Measurements from ENCODE around the gene LSM4.
A peak's percentile ranks its signal among the peaks of the same experiment; 100 is the strongest.

LSM4 gene

GRCh38 chr19:18278521-18279265 lies 44.2 kb downstream of the LSM4 start:
- Histone ChIP-seq H3K79me2 (ENCODE audit: insufficient read depth, low read length) (peaks cover 72% of the 10 kb centered on the region), H3K4me3 (ENCODE audit: low read length, poor library complexity, severe bottlenecking) (peak overlapping the region; percentile 84), H3K27me3 (ENCODE audit: insufficient read depth, low read length, poor library complexity, severe bottlenecking) (peaks cover 4% of the 10 kb centered on the region), H3K9ac (ENCODE audit: low read depth, low read length, poor library complexity, severe bottlenecking) (peak overlapping the region; percentile 99), H3K9me2 (replicated peaks; ENCODE audit: low read depth, low read length) (no peaks in the 10 kb centered on the region), H4K20me1 (ENCODE audit: insufficient read depth, low read length, poor library complexity, severe bottlenecking) (peaks cover 28% of the 10 kb centered on the region), H3K4me1 (ENCODE audit: insufficient read depth, low read length, poor library complexity, severe bottlenecking) (peaks cover 24% of the 10 kb centered on the region), H3K4me2 (ENCODE audit: low read depth, low read length, poor library complexity, severe bottlenecking) (peak overlapping the region; percentile 82), H3K36me3 (ENCODE audit: insufficient read depth, low read length) (no peaks in the 10 kb centered on the region), H3K9me3 (ENCODE audit: insufficient read depth, low read depth, low read length) (no peaks in the 10 kb centered on the region), H2AFZ (ENCODE audit: low read length) (no peak overlapping the region), H3F3A (ENCODE audit: low read depth) (peaks cover 10% of the 10 kb centered on the region)
- peak; percentile 61 for TF ChIP-seq CTCF (conservative IDR thresholded peaks at IDR 0.05; ENCODE audit: low read length)
- TF ChIP-seq EZH2phosphoT487 (IDR thresholded peaks at IDR 0.05; ENCODE audit: borderline replicate concordance): no peak

DNA sequence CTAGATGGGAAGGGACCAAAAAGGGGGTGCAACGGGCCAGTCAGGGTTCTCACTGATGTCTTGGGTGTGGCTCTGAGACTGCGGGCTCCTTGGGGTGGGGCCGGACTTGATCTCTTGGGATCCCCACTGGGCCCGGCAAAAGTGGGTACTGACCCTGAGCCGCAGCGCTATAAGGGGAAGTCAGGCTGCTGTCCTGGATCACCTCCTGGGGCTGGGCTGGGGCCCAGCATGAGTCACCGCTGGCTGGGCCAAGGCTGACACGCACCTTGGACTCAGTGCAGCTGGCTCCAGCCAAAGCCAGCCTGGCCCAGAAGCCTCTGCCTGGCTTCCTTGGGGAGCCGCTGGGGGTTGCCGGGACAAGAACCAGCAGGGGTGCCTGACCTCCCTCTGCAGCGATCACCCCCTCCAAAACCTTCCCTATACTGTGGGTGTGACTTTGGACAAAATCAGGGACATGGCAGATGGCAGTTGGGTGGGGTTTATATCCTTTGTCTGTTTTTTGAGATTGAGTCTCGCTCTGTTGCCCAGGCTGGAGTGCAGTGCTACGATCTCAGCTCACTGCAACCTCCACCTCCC lies 48.0 kb downstream of the LSM4 start:
- Histone ChIP-seq H4K20me1 (ENCODE audit: insufficient read depth, low read length, poor library complexity, severe bottlenecking) (peaks cover 28% of the 10 kb centered on the region), H2AFZ (ENCODE audit: low read length) (no peak overlapping the region), H3K4me3 (ENCODE audit: low read length, poor library complexity, severe bottlenecking) (no peak overlapping the region), H3F3A (ENCODE audit: low read depth) (peaks cover 6% of the 10 kb centered on the region; the same call in 1 of the 2 replicates), H3K4me1 (ENCODE audit: insufficient read depth, low read length, poor library complexity, severe bottlenecking) (peaks cover 15% of the 10 kb centered on the region), H3K79me2 (ENCODE audit: insufficient read depth, low read length) (peaks cover 50% of the 10 kb centered on the region), H3K4me2 (ENCODE audit: low read depth, low read length, poor library complexity, severe bottlenecking) (no peak overlapping the region), H3K9ac (ENCODE audit: low read depth, low read length, poor library complexity, severe bottlenecking) (no peak overlapping the region), H3K9me2 (replicated peaks; ENCODE audit: low read depth, low read length) (no peaks in the 10 kb centered on the region), H3K27me3 (ENCODE audit: insufficient read depth, low read length, poor library complexity, severe bottlenecking) (peaks cover 1% of the 10 kb centered on the region), H3K9me3 (ENCODE audit: insufficient read depth, low read depth, low read length) (no peaks in the 10 kb centered on the region), H3K36me3 (ENCODE audit: insufficient read depth, low read length) (no peaks in the 10 kb centered on the region)
- TF ChIP-seq EZH2phosphoT487 (IDR thresholded peaks at IDR 0.05; ENCODE audit: borderline replicate concordance): no peak
- TF ChIP-seq CTCF (conservative IDR thresholded peaks at IDR 0.05; ENCODE audit: low read length): no peak

GRCh38 chr19:18274219-18274780 lies 48.6 kb downstream of the LSM4 start, which contains the start of gene IQCN:
TSS of gene IQCN (minus strand) at chr19:18274452. CDS start at chr19:18269478, 4,974 bp downstream.
- no peak within 1 kb of the TSS for H2AFZ ChIP-seq (ENCODE audit: low read length)
- H3K9ac ChIP-seq (ENCODE audit: low read depth, low read length, poor library complexity, severe bottlenecking): no peak within 1 kb of the TSS
- peaks cover 15% of the 10 kb centered on the region for H3K4me1 ChIP-seq (ENCODE audit: insufficient read depth, low read length, poor library complexity, severe bottlenecking)
- no peaks in the 10 kb centered on the region for H3K9me3 ChIP-seq (ENCODE audit: insufficient read depth, low read depth, low read length)
- peaks cover 28% of the 10 kb centered on the region for H4K20me1 ChIP-seq (ENCODE audit: insufficient read depth, low read length, poor library complexity, severe bottlenecking)
- no peak within 1 kb of the TSS for H3K4me2 ChIP-seq (ENCODE audit: low read depth, low read length, poor library complexity, severe bottlenecking)
- peaks cover 48% of the 10 kb centered on the region for H3K79me2 ChIP-seq (ENCODE audit: insufficient read depth, low read length)
- H3K27me3 ChIP-seq (ENCODE audit: insufficient read depth, low read length, poor library complexity, severe bottlenecking): no peaks in the 10 kb centered on the region
- H3F3A ChIP-seq (ENCODE audit: low read depth): 0 out of 2 replicates have a peak, but pooled peaks cover 3% of the 10 kb centered on the region
- H3K36me3 ChIP-seq (ENCODE audit: insufficient read depth, low read length): no peaks in the 10 kb centered on the region
- H3K4me3 ChIP-seq (ENCODE audit: low read length, poor library complexity, severe bottlenecking): no peak within 1 kb of the TSS
- no peaks in the 10 kb centered on the region for H3K9me2 ChIP-seq (replicated peaks; ENCODE audit: low read depth, low read length)
- TF ChIP-seq CTCF (conservative IDR thresholded peaks at IDR 0.05; ENCODE audit: low read length) (no peak), EZH2phosphoT487 (IDR thresholded peaks at IDR 0.05; ENCODE audit: borderline replicate concordance) (no peak)

Data from Loucy (cell line).